ENCODE measurements around the gene SLC25A11. TPM values are rescaled to one million over a fixed set of nuclear protein-coding genes. Genes with fewer than 3 reads are reported as not detected.

Gene SLC25A11
- total RNA-seq, 1 experiment from 2014 or later, result 40.1 TPM

DNA sequence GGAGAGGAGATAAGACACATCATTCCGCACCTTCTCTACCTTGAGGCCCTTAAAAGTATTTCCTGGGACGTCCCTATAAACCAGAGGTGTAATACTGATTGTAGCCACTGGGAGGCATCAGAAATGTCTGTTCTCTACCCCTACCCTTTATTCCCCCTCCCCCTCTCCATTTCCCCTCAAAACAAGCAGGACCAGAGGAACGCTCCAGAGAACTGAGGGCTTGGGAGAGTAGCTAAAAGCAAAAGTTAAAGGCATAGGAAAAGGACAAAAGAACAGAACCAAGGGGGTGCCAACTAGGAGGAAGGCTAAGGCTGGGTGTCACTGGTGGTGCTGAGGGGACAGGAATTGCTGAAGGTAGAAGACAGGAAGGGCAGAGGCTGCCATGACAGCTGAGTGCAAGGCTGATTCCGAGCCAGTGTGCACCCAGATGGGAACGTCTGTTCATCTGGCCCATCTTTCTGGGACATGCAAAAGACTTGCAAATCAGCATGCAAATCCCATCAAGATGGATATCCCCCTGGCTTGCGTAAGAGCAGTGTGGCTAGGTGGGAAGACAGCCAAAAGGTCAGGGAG, 40.9 kb upstream of the SLC25A11 start:
- Mint-ChIP-seq H3K9me3 (ENCODE audit: unreplicated experiment) (no peaks in the 10 kb centered on the region), H3K27me3 (ENCODE audit: insufficient read depth, unreplicated experiment) (no peaks in the 10 kb centered on the region), H3K4me1 (ENCODE audit: low read depth, unreplicated experiment) (peaks cover 8% of the 10 kb centered on the region), H3K4me3 (ENCODE audit: unreplicated experiment) (no peak overlapping the region), H3K27ac (ENCODE audit: unreplicated experiment) (no peak overlapping the region), H3K36me3 (ENCODE audit: insufficient read depth, unreplicated experiment) (peaks cover 28% of the 10 kb centered on the region)
- BruUV-seq (replicated peaks), result no TSS peak
- Histone ChIP-seq H3K4me1 (no peaks in the 10 kb centered on the region), H3K36me3 (ENCODE audit: control insufficient read depth, insufficient read depth, low read length) (no peaks in the 10 kb centered on the region), H3K9me3 (no peaks in the 10 kb centered on the region), H3K4me3 (ENCODE audit: low read depth, low read length) (no peak overlapping the region), H3K27me3 (replicated peaks; ENCODE audit: control insufficient read depth, insufficient read depth, low read length) (no peaks in the 10 kb centered on the region)
- TF ChIP-seq CTCF (IDR thresholded peaks at IDR 0.05; ENCODE audit: insufficient read depth in 1 of 2, low read depth in 1 of 2, low read length in 1 of 2, severe bottlenecking in 1 of 2, unreplicated experiment in 1 of 2), result peak; percentile 35 to 49
- ChIA-PET POLR2A (no interaction called here), CTCF (no interaction called here)
- peak in 1 of 2 experiments; percentile 55 for DNase-seq
- intact Hi-C loops (cut with micrococcal nuclease; ENCODE audit: unreplicated experiment), result loop anchor here (1.0 kb wide), 1 partner anchor 82 kb away; no protein-coding TSS in a partner anchor

DNA sequence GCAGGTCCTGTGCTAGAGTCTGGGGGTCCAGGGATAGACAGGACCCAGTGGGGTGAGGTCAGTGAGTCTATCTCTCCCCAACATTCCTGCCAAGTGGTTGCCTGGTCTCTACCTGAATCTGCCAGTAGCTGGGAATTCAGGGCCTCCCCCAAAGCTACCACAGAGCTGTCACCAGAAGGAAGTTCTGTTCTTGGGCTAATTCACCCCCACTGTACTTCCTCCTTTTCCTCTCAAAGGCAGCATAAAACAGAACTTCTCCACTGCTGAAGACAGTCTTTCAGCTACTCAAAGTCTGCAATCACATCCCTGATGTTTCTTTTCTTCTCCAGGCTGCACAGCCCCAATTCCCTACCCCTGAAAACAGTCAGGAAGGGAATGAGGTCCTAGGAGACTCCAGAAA, 38.9 kb upstream of the SLC25A11 start:
- Histone ChIP-seq H3K4me1 (no peaks in the 10 kb centered on the region), H3K36me3 (ENCODE audit: control insufficient read depth, insufficient read depth, low read length) (no peaks in the 10 kb centered on the region), H3K27me3 (replicated peaks; ENCODE audit: control insufficient read depth, insufficient read depth, low read length) (no peaks in the 10 kb centered on the region), H3K4me3 (ENCODE audit: low read depth, low read length) (no peak overlapping the region), H3K9me3 (no peaks in the 10 kb centered on the region)
- peaks cover 16% of the 10 kb centered on the region for H3K4me1 Mint-ChIP-seq (ENCODE audit: low read depth, unreplicated experiment)
- POLR2A ChIA-PET, result no interaction called here
- no peak for DNase-seq
- no peak overlapping the region for H3K27ac Mint-ChIP-seq (ENCODE audit: unreplicated experiment)
- H3K4me3 Mint-ChIP-seq (ENCODE audit: unreplicated experiment), result no peak overlapping the region
- CTCF ChIA-PET, result no interaction called here
- no peaks in the 10 kb centered on the region for H3K9me3 Mint-ChIP-seq (ENCODE audit: unreplicated experiment)
- TF ChIP-seq CTCF (IDR thresholded peaks at IDR 0.05; ENCODE audit: insufficient read depth in 1 of 2, low read depth in 1 of 2, low read length in 1 of 2, severe bottlenecking in 1 of 2, unreplicated experiment in 1 of 2), result no peak
- no peaks in the 10 kb centered on the region for H3K27me3 Mint-ChIP-seq (ENCODE audit: insufficient read depth, unreplicated experiment)
- H3K36me3 Mint-ChIP-seq (ENCODE audit: insufficient read depth, unreplicated experiment), result peaks cover 43% of the 10 kb centered on the region
- intact Hi-C loops (cut with micrococcal nuclease; ENCODE audit: unreplicated experiment), result no loop called here
- BruUV-seq (replicated peaks), result no TSS peak

DNA sequence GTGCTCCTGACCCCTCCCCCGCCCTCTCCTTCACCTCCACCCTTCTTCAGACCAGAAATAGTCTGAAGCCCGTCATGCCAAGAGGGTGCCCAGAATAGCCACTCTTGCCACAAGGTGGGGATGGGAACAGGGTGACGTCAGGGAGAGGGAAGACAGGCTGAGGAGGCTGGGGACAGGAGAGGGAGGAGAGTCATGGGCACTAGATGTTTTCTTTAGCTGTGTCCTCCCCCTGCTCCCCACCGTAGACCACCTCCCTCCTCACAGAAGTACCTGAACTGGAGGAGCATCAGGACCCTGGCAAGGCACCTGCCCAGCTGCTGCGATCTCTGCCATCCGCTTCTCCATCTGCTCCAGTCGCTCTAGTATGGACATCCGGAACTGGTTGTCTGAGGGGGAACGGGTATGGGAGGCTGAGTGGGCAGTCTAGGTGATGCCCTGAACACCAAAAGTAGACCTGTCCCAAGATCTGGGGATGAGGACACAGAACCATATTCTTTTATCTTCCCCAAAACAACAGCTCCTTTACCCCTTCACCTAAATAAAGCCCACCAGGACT, 34.3 kb upstream of the SLC25A11 start:
- ChIA-PET POLR2A (no interaction called here), CTCF (no interaction called here)
- peaks cover 9% of the 10 kb centered on the region for H3K4me1 Mint-ChIP-seq (ENCODE audit: low read depth, unreplicated experiment)
- H3K27ac Mint-ChIP-seq (ENCODE audit: unreplicated experiment), result no peak overlapping the region
- no peaks in the 10 kb centered on the region for H3K27me3 ChIP-seq (replicated peaks; ENCODE audit: control insufficient read depth, insufficient read depth, low read length)
- no peak for DNase-seq
- no TSS peak for BruUV-seq (replicated peaks)
- no peaks in the 10 kb centered on the region for H3K9me3 ChIP-seq
- no peak overlapping the region for H3K4me3 ChIP-seq (ENCODE audit: low read depth, low read length)
- H3K36me3 ChIP-seq (ENCODE audit: control insufficient read depth, insufficient read depth, low read length), result no peaks in the 10 kb centered on the region
- H3K4me3 Mint-ChIP-seq (ENCODE audit: unreplicated experiment), result no peak overlapping the region
- H3K36me3 Mint-ChIP-seq (ENCODE audit: insufficient read depth, unreplicated experiment), result peaks cover 41% of the 10 kb centered on the region
- H3K9me3 Mint-ChIP-seq (ENCODE audit: unreplicated experiment), result no peaks in the 10 kb centered on the region
- no peaks in the 10 kb centered on the region for H3K27me3 Mint-ChIP-seq (ENCODE audit: insufficient read depth, unreplicated experiment)
- H3K4me1 ChIP-seq, result peaks cover 4% of the 10 kb centered on the region; the same call in 1 of the 2 replicates
- intact Hi-C loops (cut with micrococcal nuclease; ENCODE audit: unreplicated experiment), result no loop called here
- TF ChIP-seq CTCF (IDR thresholded peaks at IDR 0.05; ENCODE audit: insufficient read depth in 1 of 2, low read depth in 1 of 2, low read length in 1 of 2, severe bottlenecking in 1 of 2, unreplicated experiment in 1 of 2), result no peak
